Testis (tissue), 3 donors: Measurements from ENCODE around the gene SFRP5. TPM values are rescaled to one million over a fixed set of nuclear protein-coding genes. Genes with fewer than 3 reads are reported as not detected.

Experiments
- DNase-seq: peaks from one replicate; pipeline ENCODE4 v3.0.0-alpha.2; 2019
- H3K27ac ChIP-seq, 2 donors: fragments of 200-600 bp; sonication (generic); one replicate each; pipeline ENCODE4 v1.5.1; 2019
- H3K27me3 ChIP-seq: fragments of 200-600 bp; sonication (generic); one replicate; pipeline ENCODE4 v1.5.1; 2019
- H3K36me3 ChIP-seq: fragments of 200-600 bp; sonication (generic); one replicate; pipeline ENCODE4 v1.5.1; 2017; ENCODE audit warnings: low read depth; ENCODE audit errors: missing control alignments
- H3K4me1 ChIP-seq: fragments of 200-600 bp; sonication (generic); one replicate; pipeline ENCODE4 v1.5.1; 2019
- H3K4me3 ChIP-seq, 2 donors: fragments of 200-600 bp; sonication (generic); one replicate each; pipeline ENCODE4 v1.5.1; 2017 to 2019
- H3K9me3 ChIP-seq: fragments of 200-600 bp; sonication (generic); one replicate; pipeline ENCODE4 v1.5.1; 2017
- CTCF ChIP-seq, 3 experiments: fragments of 450-650 bp in 2 of 3; fragments of 200-600 bp in 1 of 3; sonication (generic) in 1 of 3; IDR thresholded peaks; one replicate each; pipeline ENCODE4 v1.5.1; 2016 to 2019; ENCODE audit warnings: antibody characterized with exemption in 3 of 3, mild to moderate bottlenecking in 2 of 3, moderate library complexity in 1 of 3
- POLR2A ChIP-seq: fragments of 450-650 bp; IDR thresholded peaks from one replicate; pipeline ENCODE4 v1.6.1; 2017; ENCODE audit warnings: antibody characterized with exemption, mild to moderate bottlenecking, moderate library complexity
- WGBS, 2 donors: methylation state at CpG; one replicate each; pipeline ENCODE4 v1.1.5; 2018; 5-methylcytosine and 5-hydroxymethylcytosine counted together
- intact Hi-C: fragments of 100-400 bp; cut with DNase I; formaldehyde crosslinking; loops from one replicate; pipeline ENCODE4 v1.15.1; 2023; ENCODE audit warnings: low total_unique reads
- polyA plus RNA-seq: library from polyadenylated mRNA; stranded (reverse); fragments of 350-450 nt; fragmentation: Illumina TruSeq; extraction: RNeasy Lipid Tissue Mini Kit (QIAGEN cat#74804); gene quantifications from one replicate; pipeline ENCODE4 v1.2.3, GENCODE V29; 2014; ENCODE audit warnings: low read depth, low replicate concordance; ENCODE audit not compliant: insufficient read depth
- total RNA-seq, 2 donors: library from RNA; depleted of rRNA; stranded (reverse); fragments of >200 nt; gene quantifications; one replicate each; pipeline ENCODE4 v1.2.3, GENCODE V29; 2016

SFRP5 gene
- total and polyA plus RNA-seq, 3 donors from 2014 or later: 0.99 to 2.0 (median 1.2) TPM

GRCh38 chr10:97805949-97806348 is 34.1 kb upstream of the SFRP5 start:
- H3K27me3 ChIP-seq: no peaks in the 10 kb centered on the region
- intact Hi-C loops: no loop called here
- WGBS, 2 donors: 87 to 91% methylated on average over 6 of the region's 6 CpGs
- no peaks in the 10 kb centered on the region for H3K9me3 ChIP-seq
- no peak for TF ChIP-seq CTCF (IDR thresholded peaks at IDR 0.05)
- TF ChIP-seq POLR2A: no peak
- H3K27ac ChIP-seq: no peak overlapping the region
- H3K36me3 ChIP-seq: no peaks in the 10 kb centered on the region
- no peak for DNase-seq
- peaks cover 7% of the 10 kb centered on the region for H3K4me1 ChIP-seq
- H3K4me3 ChIP-seq: no peak overlapping the region

GRCh38 chr10:97805096-97805884 is 33.5 kb upstream of the SFRP5 start:
- Histone ChIP-seq H3K9me3 (no peaks in the 10 kb centered on the region), H3K36me3 (no peaks in the 10 kb centered on the region), H3K4me1 (peaks cover 7% of the 10 kb centered on the region), H3K27ac (no peak overlapping the region), H3K4me3 (no peak overlapping the region), H3K27me3 (no peaks in the 10 kb centered on the region)
- WGBS, 2 donors: 49 to 62% methylated on average over 12 of the region's 12 CpGs
- DNase-seq: peak; percentile 72
- intact Hi-C loops: no loop called here
- TF ChIP-seq POLR2A (no peak), CTCF (IDR thresholded peaks at IDR 0.05) (no peak)

GRCh38 chr10:97801422-97801821 is 29.6 kb upstream of the SFRP5 start:
- Histone ChIP-seq H3K27ac (no peak overlapping the region), H3K36me3 (no peaks in the 10 kb centered on the region), H3K9me3 (no peaks in the 10 kb centered on the region), H3K27me3 (no peaks in the 10 kb centered on the region), H3K4me3 (no peak overlapping the region), H3K4me1 (peaks cover 7% of the 10 kb centered on the region)
- intact Hi-C loops: no loop called here
- no peak for DNase-seq
- WGBS, 2 donors: 52 to 87% methylated on average over 3 to 5 of the region's 5 CpGs
- no peak for TF ChIP-seq POLR2A
- TF ChIP-seq CTCF (IDR thresholded peaks at IDR 0.05): no peak

GRCh38 chr10:97800474-97800873 is 28.7 kb upstream of the SFRP5 start:
- intact Hi-C loops: no loop called here
- Histone ChIP-seq H3K27ac (no peak overlapping the region), H3K9me3 (no peaks in the 10 kb centered on the region), H3K36me3 (no peaks in the 10 kb centered on the region), H3K27me3 (no peaks in the 10 kb centered on the region), H3K4me3 (no peak overlapping the region), H3K4me1 (peaks cover 7% of the 10 kb centered on the region)
- no peak for DNase-seq
- WGBS, 2 donors: 43 to 44% methylated on average over 6 to 9 of the region's 9 CpGs
- TF ChIP-seq CTCF (IDR thresholded peaks at IDR 0.05) (no peak), POLR2A (no peak)
